HEK293 (cell line): ENCODE measurements around the gene ARHGAP15.

Source experiments
- SALL2 ChIP-seq: fragments of 450-650 bp; formaldehyde crosslinking; IDR thresholded peaks from 2 replicates; pipeline ENCODE4 v1.5.0; 2017; ENCODE audit warnings: missing biosample characterization, mild to moderate bottlenecking, missing genetic modification characterization, borderline replicate concordance
- ZNF433 ChIP-seq: fragments of 450-650 bp; formaldehyde crosslinking; IDR thresholded peaks from 2 replicates; pipeline ENCODE4 v1.5.1; 2016; ENCODE audit warnings: missing biosample characterization, missing genetic modification characterization, low read depth

DNA sequence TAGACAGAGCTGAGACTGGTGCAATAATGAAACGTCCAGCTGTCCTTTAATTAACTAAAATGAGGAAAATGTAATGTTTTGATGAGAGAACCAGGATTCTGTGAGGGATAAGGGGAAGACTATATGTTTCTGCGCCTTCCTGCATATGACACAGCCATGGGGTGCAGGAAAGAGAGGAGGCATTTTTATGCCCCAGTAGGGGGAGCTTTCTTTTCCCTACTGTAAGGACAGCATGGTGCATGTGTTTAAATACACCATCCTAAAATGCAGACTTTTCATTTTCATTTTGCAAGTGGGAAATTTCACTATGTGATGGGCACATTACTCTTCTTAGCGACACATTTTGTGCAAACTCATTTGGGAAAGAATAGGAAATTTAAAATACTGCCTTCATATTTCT lies 446.1 kb downstream of the ARHGAP15 start:
- no peak for TF ChIP-seq ZNF433 (tag by site-specific recombination)
- no peak for TF ChIP-seq SALL2 (tag by site-specific recombination)
